Activated gamma-delta T cell (primary cell): ENCODE data around the gene ARHGAP42.

ENCODE experiments used
- DNase-seq: peaks from one replicate; lab custom pipeline; 2025; lab: John Stamatoyannopoulos, UW

The ARHGAP42 gene

GRCh38 chr11:100759106-100759505 is 72.0 kb downstream of the ARHGAP42 start:
- no peak for DNase-seq

- no peak for DNase-seq
These were observed 72.8 kb downstream of the ARHGAP42 start for GRCh38 chr11:100759856-100760255.

GRCh38 chr11:100760744-100761143 is 73.7 kb downstream of the ARHGAP42 start:
- no peak for DNase-seq

- DNase-seq, result no peak
These were observed 74.8 kb downstream of the ARHGAP42 start for GRCh38 chr11:100761841-100762240.

GRCh38 chr11:100766764-100767163 is 79.7 kb downstream of the ARHGAP42 start:
- no peak for DNase-seq

GRCh38 chr11:100769165-100769564 is 82.1 kb downstream of the ARHGAP42 start:
- DNase-seq, result no peak

GRCh38 chr11:100769617-100770016 is 82.5 kb downstream of the ARHGAP42 start:
- DNase-seq, result no peak

- DNase-seq, result no peak
These were observed 87.0 kb downstream of the ARHGAP42 start for GRCh38 chr11:100774132-100774531.

GRCh38 chr11:100774859-100775258 is 87.8 kb downstream of the ARHGAP42 start:
- no peak for DNase-seq

GRCh38 chr11:100776212-100776896 is 89.3 kb downstream of the ARHGAP42 start:
- no peak for DNase-seq

- DNase-seq, result no peak
These were observed 90.0 kb downstream of the ARHGAP42 start for GRCh38 chr11:100777103-100777502.

GRCh38 chr11:100777736-100778135 is 90.6 kb downstream of the ARHGAP42 start:
- no peak for DNase-seq

- DNase-seq, result no peak
These were observed 91.2 kb downstream of the ARHGAP42 start for GRCh38 chr11:100778166-100778785.

GRCh38 chr11:100780470-100780869 is 93.4 kb downstream of the ARHGAP42 start:
- DNase-seq, result no peak

- no peak for DNase-seq
These were observed 98.3 kb downstream of the ARHGAP42 start for GRCh38 chr11:100785148-100785983.

GRCh38 chr11:100788561-100789295 is 101.6 kb downstream of the ARHGAP42 start:
- no peak for DNase-seq

- DNase-seq, result no peak
These were observed 102.4 kb downstream of the ARHGAP42 start for GRCh38 chr11:100789500-100789899.

GRCh38 chr11:100790073-100790472 is 103.0 kb downstream of the ARHGAP42 start:
- DNase-seq, result no peak

- DNase-seq, result no peak
These were observed 104.0 kb downstream of the ARHGAP42 start for GRCh38 chr11:100791103-100791502.

GRCh38 chr11:100791860-100792259 is 104.8 kb downstream of the ARHGAP42 start:
- no peak for DNase-seq

GRCh38 chr11:100793525-100793924 is 106.4 kb downstream of the ARHGAP42 start:
- no peak for DNase-seq

GRCh38 chr11:100794446-100794845 is 107.4 kb downstream of the ARHGAP42 start:
- no peak for DNase-seq
